Sciatic nerve (tissue), 2 donors: ENCODE results near the gene POU3F1. TPM values are rescaled to one million over a fixed set of nuclear protein-coding genes. Genes with fewer than 3 reads are reported as not detected.

ENCODE experiments used
- ATAC-seq: fragments of 200-7000 bp; cut with Tn5 transposase; one replicate; pipeline ENCODE4 v1.9.1; 2020; ENCODE audit warnings: mild to moderate bottlenecking, moderate library complexity
- DNase-seq: peaks from one replicate; pipeline ENCODE4 v3.0.0-alpha.2; 2020; ENCODE audit warnings: low spot score
- intact Hi-C: fragments of 100-400 bp; cut with DNase I; formaldehyde crosslinking; loops from one replicate; pipeline ENCODE4 v1.14.2; 2022
- total RNA-seq: library from RNA; stranded (reverse); fragmentation: NEBNext Ultra II Directional; extraction: Animal tissue kit (Norgen Biotek cat#: 25700); gene quantifications from one replicate; pipeline ENCODE4 v1.2.1, GENCODE V29; 2021
- donor health status: DM: no; HTN: no; CAD: no.
- donor health status: DM: no; HTN: no; CAD: no.

POU3F1 gene
- total RNA-seq, result 19.1 TPM

- no peak for DNase-seq
- no peak for ATAC-seq
- intact Hi-C loops, result no loop called here
These were observed at the start of gene POU3F1 for GRCh38 chr1:38046333-38046883. TSS of gene POU3F1 (minus strand) at chr1:38046793. CDS start at chr1:38046743, 50 bp downstream.

- intact Hi-C loops, result no loop called here
- no peak for DNase-seq
- no peak for ATAC-seq
These were observed 48.9 kb upstream of the POU3F1 start for GRCh38 chr1:38095454-38095931.

GRCh38 chr1:38094711-38095290 lies 48.2 kb upstream of the POU3F1 start:
- no peak for DNase-seq
- ATAC-seq, result no peak
- intact Hi-C loops, result no loop called here

- intact Hi-C loops, result no loop called here
- ATAC-seq (no peak), DNase-seq (no peak)
These were observed 47.3 kb upstream of the POU3F1 start for GRCh38 chr1:38093569-38094520.

- DNase-seq (no peak), ATAC-seq (no peak)
- intact Hi-C loops, result no loop called here
These were observed 45.7 kb upstream of the POU3F1 start for GRCh38 chr1:38092256-38092655.

GRCh38 chr1:38090796-38091195 lies 44.2 kb upstream of the POU3F1 start:
- DNase-seq (no peak), ATAC-seq (no peak)
- intact Hi-C loops, result no loop called here

GRCh38 chr1:38089712-38090360 lies 43.2 kb upstream of the POU3F1 start:
- ATAC-seq (no peak), DNase-seq (no peak)

GRCh38 chr1:38088791-38089190 lies 42.2 kb upstream of the POU3F1 start:
- intact Hi-C loops, result no loop called here

More at GRCh38 chr1:38089712-38090360, 43.2 kb upstream of the POU3F1 start:
- intact Hi-C loops, result no loop called here

GRCh38 chr1:38088366-38088765 lies 41.8 kb upstream of the POU3F1 start:
- ATAC-seq, result peak; percentile 19
- intact Hi-C loops, result no loop called here

More at GRCh38 chr1:38088791-38089190, 42.2 kb upstream of the POU3F1 start:
- ATAC-seq (no peak), DNase-seq (no peak)

GRCh38 chr1:38087676-38088075 lies 41.1 kb upstream of the POU3F1 start:
- DNase-seq, result no peak
- intact Hi-C loops, result no loop called here
- ATAC-seq, result no peak

More at GRCh38 chr1:38088366-38088765, 41.8 kb upstream of the POU3F1 start:
- DNase-seq, result no peak

GRCh38 chr1:38085666-38086330 lies 39.2 kb upstream of the POU3F1 start:
- peak; percentile 66 for ATAC-seq

GRCh38 chr1:38084700-38085099 lies 38.1 kb upstream of the POU3F1 start:
- no peak for DNase-seq
- intact Hi-C loops, result no loop called here
- ATAC-seq, result peak; percentile 19

More at GRCh38 chr1:38085666-38086330, 39.2 kb upstream of the POU3F1 start:
- DNase-seq, result peak; percentile 67
- intact Hi-C loops, result no loop called here

GRCh38 chr1:38084113-38084512 lies 37.5 kb upstream of the POU3F1 start:
- DNase-seq (no peak), ATAC-seq (no peak)
- intact Hi-C loops, result no loop called here

- intact Hi-C loops, result no loop called here
- DNase-seq (no peak), ATAC-seq (no peak)
These were observed 36.9 kb upstream of the POU3F1 start for GRCh38 chr1:38083541-38083940.

- intact Hi-C loops, result no loop called here
- ATAC-seq (no peak), DNase-seq (no peak)
These were observed 36.2 kb upstream of the POU3F1 start for GRCh38 chr1:38082769-38083263.

GRCh38 chr1:38079019-38079418 lies 32.4 kb upstream of the POU3F1 start:
- intact Hi-C loops, result no loop called here
- ATAC-seq, result no peak

GRCh38 chr1:38077523-38078147 lies 31.0 kb upstream of the POU3F1 start:
- DNase-seq (no peak), ATAC-seq (no peak)
- intact Hi-C loops, result no loop called here

More at GRCh38 chr1:38079019-38079418, 32.4 kb upstream of the POU3F1 start:
- no peak for DNase-seq

GRCh38 chr1:38076455-38076854 lies 29.9 kb upstream of the POU3F1 start:
- intact Hi-C loops, result no loop called here
- ATAC-seq (no peak), DNase-seq (no peak)
